Keratinocyte (primary cell): Measurements from ENCODE around the gene L3MBTL4.

Experiments used
- EZH2 ChIP-seq: IDR thresholded peaks from one replicate; pipeline ENCODE4 v1.6.1; 2012; ENCODE audit warnings: inconsistent platforms, mild to moderate bottlenecking, low read length, moderate library complexity
- TF ChIP-seq, protein P1 (sequence below), 3 experiments: IDR thresholded peaks in 1 of 3; conservative IDR thresholded peaks in 1 of 3; optimal IDR thresholded peaks in 1 of 3; 2 replicates in 2 of 3; 3 replicates in 1 of 3; pipeline versions ENCODE3 to v1.5.1; 2011; ENCODE audit warnings: low read length in 3 of 3, mild to moderate bottlenecking in 3 of 3, moderate library complexity in 2 of 3, control low read depth in 1 of 3, inconsistent platforms in 1 of 3; ENCODE audit not compliant: insufficient read depth in 2 of 3; ENCODE audit errors: extremely low read depth in 1 of 3

DNA sequence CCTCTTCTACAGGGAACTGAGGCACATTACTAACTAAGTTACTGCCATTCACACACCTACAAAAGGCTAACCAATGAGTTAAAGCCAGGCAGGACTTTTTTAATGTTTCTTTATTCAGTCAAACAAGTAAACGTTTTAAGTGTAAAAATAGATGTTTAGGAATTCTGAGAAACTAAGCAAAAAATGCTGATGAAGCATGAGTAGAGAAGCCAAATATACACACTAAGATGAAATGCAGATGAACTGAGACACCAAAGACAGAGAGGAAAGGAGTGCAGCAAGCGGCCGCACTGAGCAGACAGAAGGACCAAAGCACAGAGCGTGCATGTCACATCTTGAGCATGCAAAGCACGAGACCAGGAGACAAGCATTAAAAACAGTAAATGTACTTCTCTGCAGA is 17.9 kb downstream of the L3MBTL4 start:
- TF ChIP-seq, protein P1, sequence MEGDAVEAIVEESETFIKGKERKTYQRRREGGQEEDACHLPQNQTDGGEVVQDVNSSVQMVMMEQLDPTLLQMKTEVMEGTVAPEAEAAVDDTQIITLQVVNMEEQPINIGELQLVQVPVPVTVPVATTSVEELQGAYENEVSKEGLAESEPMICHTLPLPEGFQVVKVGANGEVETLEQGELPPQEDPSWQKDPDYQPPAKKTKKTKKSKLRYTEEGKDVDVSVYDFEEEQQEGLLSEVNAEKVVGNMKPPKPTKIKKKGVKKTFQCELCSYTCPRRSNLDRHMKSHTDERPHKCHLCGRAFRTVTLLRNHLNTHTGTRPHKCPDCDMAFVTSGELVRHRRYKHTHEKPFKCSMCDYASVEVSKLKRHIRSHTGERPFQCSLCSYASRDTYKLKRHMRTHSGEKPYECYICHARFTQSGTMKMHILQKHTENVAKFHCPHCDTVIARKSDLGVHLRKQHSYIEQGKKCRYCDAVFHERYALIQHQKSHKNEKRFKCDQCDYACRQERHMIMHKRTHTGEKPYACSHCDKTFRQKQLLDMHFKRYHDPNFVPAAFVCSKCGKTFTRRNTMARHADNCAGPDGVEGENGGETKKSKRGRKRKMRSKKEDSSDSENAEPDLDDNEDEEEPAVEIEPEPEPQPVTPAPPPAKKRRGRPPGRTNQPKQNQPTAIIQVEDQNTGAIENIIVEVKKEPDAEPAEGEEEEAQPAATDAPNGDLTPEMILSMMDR (optimal IDR thresholded peaks at IDR 0.05 in 1 of 3, IDR thresholded peaks at IDR 0.05 in 1 of 3, conservative IDR thresholded peaks at IDR 0.05 in 1 of 3; ENCODE audit: extremely low read depth in 1 of 3, insufficient read depth in 2 of 3, low read length in 3 of 3): no peak
- TF ChIP-seq EZH2: no peak
